Heart right ventricle (tissue), 16 donors: Measurements from ENCODE around the gene ZBED6. TPM values are rescaled to one million over a fixed set of nuclear protein-coding genes. Genes with fewer than 3 reads are reported as not detected.

Source experiments
- ATAC-seq, 8 donors: fragments of 200-7000 bp; cut with Tn5 transposase; one replicate each; pipeline ENCODE4 v1.9.1; 2020; ENCODE audit warnings: mild to moderate bottlenecking in 8 of 8, moderate library complexity in 8 of 8, moderate number of reproducible peaks in 1 of 8
- DNase-seq, 2 donors: peaks; one replicate each; pipeline ENCODE4 v3.0.0-alpha.2; 2020
- H3K27ac ChIP-seq, 10 donors: fragments of 200-600 bp; sonication (generic) in 2 of 10; one replicate each; pipeline versions ENCODE4 v1.5.0 to v1.8.0; 2020 to 2022; ENCODE audit warnings: mild to moderate bottlenecking in 3 of 10
- H3K27me3 ChIP-seq, 7 donors: fragments of 200-600 bp; one replicate each; pipeline ENCODE4 v1.8.0; 2021 to 2022; ENCODE audit warnings: mild to moderate bottlenecking in 2 of 7
- H3K36me3 ChIP-seq, 9 donors: fragments of 200-600 bp; sonication (generic) in 1 of 9; one replicate each; pipeline versions ENCODE4 v1.5.0 to v1.8.0; 2020 to 2022; ENCODE audit warnings: mild to moderate bottlenecking in 2 of 9
- H3K4me1 ChIP-seq, 9 donors: fragments of 200-600 bp; sonication (generic) in 1 of 9; one replicate each; pipeline versions ENCODE4 v1.5.0 to v1.8.0; 2020 to 2022; ENCODE audit warnings: mild to moderate bottlenecking in 4 of 9
- H3K4me3 ChIP-seq, 10 donors: fragments of 200-600 bp; sonication (generic) in 2 of 10; one replicate each; pipeline versions ENCODE4 v1.5.0 to v1.8.0; 2020 to 2022; ENCODE audit warnings: mild to moderate bottlenecking in 7 of 10, moderate library complexity in 2 of 10
- H3K9me3 ChIP-seq, 11 donors: fragments of 200-600 bp in 10 of 11; sonication (generic) in 2 of 11; one replicate each; pipeline versions ENCODE4 v1.5.0 to v1.8.0; 2013 to 2022; ENCODE audit warnings: mild to moderate bottlenecking in 2 of 11, control low read depth in 1 of 11, moderate library complexity in 1 of 11
- WGBS, 2 donors: extraction: QIAGEN DNeasy Blood & Tissue Kit; methylation state at CpG; one replicate each; pipeline ENCODE4 v1.1.7; 2013; ENCODE audit warnings: inconsistent platforms in 1 of 2; 5-methylcytosine and 5-hydroxymethylcytosine counted together
- intact Hi-C, 10 donors: fragments of 100-400 bp; cut with DNase I; formaldehyde crosslinking; loops; one replicate each; pipeline versions ENCODE4 v1.11.1 to v1.14.2; 2022
- polyA plus RNA-seq, 2 donors: library from polyadenylated mRNA; stranded (reverse); fragments of 200-250 nt; gene quantifications; one replicate each; pipeline ENCODE4 v1.2.3, GENCODE V29; 2013
- total RNA-seq, 10 donors: library from RNA; stranded (reverse); fragmentation: NEBNext Ultra II Directional in 3 of 10; extraction: Animal tissue kit (Norgen Biotek cat#: 25700) in 3 of 10; gene quantifications; one replicate each; pipeline versions ENCODE4 v1.2.1 to v1.2.4, GENCODE V29; 2021 to 2023
- TF ChIP-seq, protein P1 (sequence below), 9 donors: fragments of 200-600 bp; sonication (generic) in 2 of 9; IDR thresholded peaks; one replicate each; pipeline versions ENCODE4 v1.5.0 to v1.8.0; 2021 to 2022; ENCODE audit warnings: antibody characterized with exemption in 9 of 9, mild to moderate bottlenecking in 5 of 9, moderate library complexity in 1 of 9
- donor health status: Arrhythmogenic right ventricular cardiomyopathy.
- donor health status: ischemic (EF 13 %, LVEDD 7.1; RV severe dilation, severe dysfunction).
- donor health status: healthy with polysubstance abuse.
- donor health status: DM: no; HTN: yes; CAD: no.
- donor health status: DM: no; HTN: no; CAD: no.
- donor health status: ischemic (EF 25% LVEDD 6.9; RV normal size, moderate dysfunction).
- donor health status: ischemic (EF 25% LVEDD 5.7; RV mildly dilated, moderate dysfunction).
- donor health status: healthy.
- donor health status: DM: yes; HTN: yes; CAD: no.
- donor health status: Ischemic cardiomyopathy.
- donor health status: ischemic (EF 35%, LVEDD 5.7; RV mildly dilated, moderate dysfunction).
- donor health status: nonischemic (EF 11% LVEDD 7.7; RV severe dilation, severe dysfunction).
- donor health status: DM: yes; HTN: yes; CAD: no.
- donor health status: PGD.
- donor health status: ischemic (EF 29% LVEDD 5.4; RV normal size, mild dysfunction).
- donor health status: nonischemic (EF 23%, LVEDD 6.1; RV moderate dilation, normal function).

The ZBED6 gene
- total and polyA plus RNA-seq, 12 donors = 0.51 to 19.4 (median 12.6) TPM

DNA sequence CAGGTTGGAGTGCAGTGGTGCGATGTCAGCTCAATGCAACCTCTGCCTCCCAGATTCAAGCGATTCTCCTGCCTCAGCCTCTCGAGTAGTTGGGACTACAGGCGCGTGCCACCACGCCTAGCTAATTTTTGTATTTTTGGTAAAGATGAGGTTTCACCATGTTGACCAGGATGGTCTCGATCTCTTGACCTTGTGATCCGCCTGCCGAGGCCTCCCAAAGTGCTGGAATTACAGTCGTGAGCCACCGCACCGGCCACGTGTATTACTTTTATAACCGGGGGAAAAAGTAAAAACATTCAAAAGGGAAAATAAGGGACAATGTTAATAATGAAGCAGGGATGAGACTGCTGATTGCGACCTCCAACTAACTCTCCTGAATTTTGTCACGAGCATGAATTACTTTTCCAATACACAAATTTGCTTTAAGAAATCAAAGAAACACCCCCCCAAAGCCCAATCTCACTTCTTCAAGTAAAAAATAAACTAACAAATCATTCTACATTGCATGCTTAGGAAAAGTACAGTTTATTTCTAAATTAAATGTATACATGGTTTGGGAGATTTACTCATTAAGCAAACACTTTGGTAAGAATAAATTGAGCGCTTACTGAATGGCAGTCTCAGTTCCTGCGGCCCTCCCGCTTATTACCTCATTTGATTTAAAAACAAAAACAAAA lies 521 bp upstream of the ZBED6 start:
- DNase-seq (peak in 1 of 2 donors; percentile 7), ATAC-seq (no peak)
- Histone ChIP-seq H3K27ac (peak overlapping the region in 9 of 10 donors; percentile 85 to 99 (median 97)), H3K36me3 (peaks cover 0 to 31% (median 0%) of the 10 kb centered on the region in 9 donors), H3K4me1 (peaks cover 8 to 42% (median 36%) of the 10 kb centered on the region in 9 donors), H3K27me3 (no peaks in the 10 kb centered on the region), H3K9me3 (no peaks in the 10 kb centered on the region), H3K4me3 (peak overlapping the region in 9 of 10 donors; percentile 66 to 89 (median 74))
- intact Hi-C loops = loop anchor here in 3 of 10 donors (5.0 to 10.0 kb wide), 4 partner anchors 168 to 1830 kb away; partner anchors contain the start of gene ATP2B4 (in 2 of the 3)
- WGBS, 2 donors = 74 to 75% methylated on average over 19 of the region's 19 CpGs
- TF ChIP-seq, protein P1, sequence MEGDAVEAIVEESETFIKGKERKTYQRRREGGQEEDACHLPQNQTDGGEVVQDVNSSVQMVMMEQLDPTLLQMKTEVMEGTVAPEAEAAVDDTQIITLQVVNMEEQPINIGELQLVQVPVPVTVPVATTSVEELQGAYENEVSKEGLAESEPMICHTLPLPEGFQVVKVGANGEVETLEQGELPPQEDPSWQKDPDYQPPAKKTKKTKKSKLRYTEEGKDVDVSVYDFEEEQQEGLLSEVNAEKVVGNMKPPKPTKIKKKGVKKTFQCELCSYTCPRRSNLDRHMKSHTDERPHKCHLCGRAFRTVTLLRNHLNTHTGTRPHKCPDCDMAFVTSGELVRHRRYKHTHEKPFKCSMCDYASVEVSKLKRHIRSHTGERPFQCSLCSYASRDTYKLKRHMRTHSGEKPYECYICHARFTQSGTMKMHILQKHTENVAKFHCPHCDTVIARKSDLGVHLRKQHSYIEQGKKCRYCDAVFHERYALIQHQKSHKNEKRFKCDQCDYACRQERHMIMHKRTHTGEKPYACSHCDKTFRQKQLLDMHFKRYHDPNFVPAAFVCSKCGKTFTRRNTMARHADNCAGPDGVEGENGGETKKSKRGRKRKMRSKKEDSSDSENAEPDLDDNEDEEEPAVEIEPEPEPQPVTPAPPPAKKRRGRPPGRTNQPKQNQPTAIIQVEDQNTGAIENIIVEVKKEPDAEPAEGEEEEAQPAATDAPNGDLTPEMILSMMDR (IDR thresholded peaks at IDR 0.05) = no peak

GRCh38 chr1:203796236-203796605 lies 798 bp downstream of the ZBED6 start:
- Histone ChIP-seq H3K27ac (peak overlapping the region; percentile 85 to 99 (median 97)), H3K27me3 (no peaks in the 10 kb centered on the region), H3K9me3 (no peaks in the 10 kb centered on the region), H3K4me1 (peaks cover 11 to 55% (median 50%) of the 10 kb centered on the region in 9 donors), H3K4me3 (peak overlapping the region; percentile 50 to 89 (median 74)), H3K36me3 (peaks cover 0 to 32% (median 0%) of the 10 kb centered on the region in 9 donors)
- intact Hi-C loops = loop anchor here in 3 of 10 donors (5.0 to 10.0 kb wide), 4 partner anchors 169 to 1829 kb away; partner anchors contain the start of gene ATP2B4 (in 2 of the 3)
- TF ChIP-seq, protein P1 (IDR thresholded peaks at IDR 0.05) = no peak
- DNase-seq = peak in 1 of 2 donors; percentile 19
- ATAC-seq = peak; percentile 19 to 58 (median 42)
- WGBS, 2 donors = 0 to 1% methylated on average over 12 of the region's 12 CpGs

- Histone ChIP-seq H3K9me3 (no peaks in the 10 kb centered on the region), H3K36me3 (peaks cover 0 to 39% (median 0%) of the 10 kb centered on the region in 9 donors), H3K4me1 (peaks cover 11 to 65% (median 59%) of the 10 kb centered on the region in 9 donors), H3K27me3 (no peaks in the 10 kb centered on the region), H3K4me3 (peak overlapping the region in 9 of 10 donors; percentile 66 to 89 (median 74)), H3K27ac (peak overlapping the region in 4 of 10 donors; percentile 97 to 99 (median 98))
- intact Hi-C loops = loop anchor here in 3 of 10 donors (5.0 to 10.0 kb wide), 4 partner anchors 170 to 1828 kb away; partner anchors contain the start of gene ATP2B4 (in 2 of the 3)
- 59 to 60% methylated on average over 2 of the region's 2 CpGs for WGBS, 2 donors
- ATAC-seq (no peak), DNase-seq (no peak)
- TF ChIP-seq, protein P1 (IDR thresholded peaks at IDR 0.05) = no peak
Measured at GRCh38 chr1:203797216-203797615, 1.8 kb downstream of the ZBED6 start.

DNA sequence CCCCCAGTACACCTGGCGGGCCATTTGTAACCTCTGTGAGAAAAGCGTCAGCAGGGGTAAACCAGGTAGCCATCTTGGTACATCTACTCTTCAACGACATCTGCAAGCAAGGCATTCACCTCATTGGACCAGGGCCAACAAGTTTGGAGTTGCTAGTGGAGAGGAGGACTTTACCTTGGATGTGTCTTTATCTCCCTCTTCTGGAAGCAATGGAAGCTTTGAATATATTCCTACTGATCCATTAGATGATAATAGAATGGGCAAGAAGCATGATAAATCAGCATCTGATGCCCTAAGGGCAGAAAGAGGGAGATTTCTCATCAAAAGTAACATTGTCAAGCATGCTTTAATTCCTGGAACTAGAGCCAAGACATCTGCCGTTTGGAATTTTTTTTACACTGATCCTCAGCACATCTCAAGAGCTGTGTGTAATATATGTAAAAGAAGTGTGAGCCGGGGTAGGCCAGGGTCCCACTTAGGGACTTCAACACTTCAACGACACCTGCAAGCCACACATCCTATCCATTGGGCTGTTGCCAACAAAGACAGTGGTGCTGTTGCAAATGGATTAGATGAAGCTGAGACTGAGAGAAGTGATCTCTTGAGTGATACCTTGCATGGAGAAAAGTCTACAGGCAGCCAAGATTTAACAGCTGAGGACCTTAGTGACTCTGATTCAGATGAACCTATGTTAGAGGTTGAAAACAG lies 2.7 kb downstream of the ZBED6 start:
- no peak for DNase-seq
- H3K36me3 ChIP-seq = peaks cover 0 to 44% (median under 1%) of the 10 kb centered on the region in 9 donors
- no peak for ATAC-seq
- no peaks in the 10 kb centered on the region for H3K9me3 ChIP-seq
- peaks cover 11 to 72% (median 64%) of the 10 kb centered on the region in 9 donors for H3K4me1 ChIP-seq
- 55 to 62% methylated on average over 6 of the region's 6 CpGs for WGBS, 2 donors
- no peaks in the 10 kb centered on the region for H3K27me3 ChIP-seq
- H3K4me3 ChIP-seq = peak overlapping the region in 1 of 10 donors; percentile 73
- intact Hi-C loops = loop anchor here in 4 of 10 donors (2.0 to 10.0 kb wide), 5 partner anchors 57 to 1827 kb away; partner anchors contain the start of gene ATP2B4 (in 2 of the 4)
- peak overlapping the region in 1 of 10 donors; percentile 5 for H3K27ac ChIP-seq
- TF ChIP-seq, protein P1 (IDR thresholded peaks at IDR 0.05) = no peak
